GM19397 (cell line): ENCODE data around the gene TAF11L5.
"Not testable (repeated sequence)": the region's sequence is repeated elsewhere in the genome, so short reads cannot be mapped to it uniquely, and the experiment has no call there.

Experiments
- ATAC-seq: cut with Tn5 transposase; IDR thresholded peaks from one replicate; pipeline ENCODE4 v1.9.1; 2021; ENCODE audit warnings: mild to moderate bottlenecking, moderate library complexity; ENCODE audit not compliant: unreplicated experiment

TAF11L5 gene

GRCh38 chr5:17524935-17525334 lies at the start of gene TAF11L5:
TAF11L5 (plus strand) TSS chr5:17525235.
- ATAC-seq, result not testable (repeated sequence)

DNA sequence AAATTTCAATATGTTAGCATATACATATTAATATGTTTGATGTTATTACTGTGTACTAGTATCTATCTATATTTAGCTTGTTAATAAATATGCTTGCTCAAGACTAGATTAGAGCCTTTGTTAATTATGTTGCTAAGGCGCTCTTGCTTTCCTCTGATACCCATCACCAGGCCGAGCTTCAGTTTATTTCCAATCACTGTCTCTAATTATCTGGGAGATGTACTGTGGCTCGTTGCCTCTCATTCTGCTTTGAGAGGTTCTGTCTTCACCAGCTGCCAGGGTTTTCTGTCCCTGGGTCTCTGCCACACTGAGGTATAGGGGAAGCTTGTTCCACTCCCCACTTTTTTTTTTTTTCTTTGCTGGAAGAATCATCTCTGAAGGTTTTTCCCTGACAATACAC lies 48.0 kb upstream of the TAF11L5 start:
- no peak for ATAC-seq

DNA sequence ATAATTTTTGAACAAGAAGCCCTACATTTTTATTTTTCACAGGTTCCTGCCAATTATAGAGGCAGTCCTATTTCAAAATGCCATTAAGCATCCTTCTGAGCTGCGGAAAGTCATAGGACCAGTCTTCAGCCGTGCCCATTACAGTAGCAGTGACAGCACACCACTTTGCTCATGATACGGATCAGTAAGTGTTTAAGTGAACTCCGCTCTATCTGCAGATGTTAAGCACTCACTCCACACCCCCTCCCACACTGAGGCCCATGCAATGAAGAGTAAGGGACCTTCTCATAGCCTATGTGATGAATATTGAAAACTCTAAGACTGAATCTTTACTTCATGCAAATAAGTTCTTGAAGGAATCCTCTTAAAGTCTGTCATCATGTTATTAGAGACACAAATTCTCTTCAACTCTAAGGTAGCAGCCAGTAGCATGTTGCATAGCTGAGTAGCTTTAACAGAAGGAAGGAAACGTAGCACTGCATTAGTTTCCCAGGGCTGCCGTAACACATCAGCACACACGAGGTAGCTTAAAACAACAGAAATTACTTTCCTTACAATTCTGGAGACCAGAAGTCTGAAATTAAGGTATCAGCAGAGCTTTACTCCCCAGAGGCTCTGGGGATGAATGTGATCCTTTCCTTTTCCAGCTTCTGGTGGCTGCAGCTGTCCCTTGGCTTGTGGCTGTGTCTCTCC lies 47.3 kb upstream of the TAF11L5 start:
- ATAC-seq, result no peak

- no peak for ATAC-seq
These were observed 43.7 kb upstream of the TAF11L5 start for GRCh38 chr5:17481378-17481777.

DNA sequence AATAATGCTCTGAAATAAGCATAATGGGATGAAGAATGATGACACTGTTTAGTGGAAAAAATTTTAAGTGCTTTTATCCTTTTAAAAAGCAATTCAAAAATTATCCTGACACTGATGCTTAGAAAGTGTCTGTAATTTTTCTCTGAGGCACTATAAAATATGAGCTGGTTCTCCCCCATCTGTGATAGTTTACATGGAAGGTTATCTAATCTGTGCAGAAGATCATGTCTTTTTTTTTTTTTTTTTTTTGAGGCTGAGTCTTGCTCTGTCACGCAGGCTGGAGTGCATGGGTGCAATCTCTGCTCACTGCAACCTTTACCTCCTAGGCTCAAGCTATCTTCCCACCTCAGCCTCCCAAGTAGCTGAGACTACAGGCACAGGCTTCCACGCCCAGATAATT lies 42.2 kb upstream of the TAF11L5 start:
- ATAC-seq, result no peak

DNA sequence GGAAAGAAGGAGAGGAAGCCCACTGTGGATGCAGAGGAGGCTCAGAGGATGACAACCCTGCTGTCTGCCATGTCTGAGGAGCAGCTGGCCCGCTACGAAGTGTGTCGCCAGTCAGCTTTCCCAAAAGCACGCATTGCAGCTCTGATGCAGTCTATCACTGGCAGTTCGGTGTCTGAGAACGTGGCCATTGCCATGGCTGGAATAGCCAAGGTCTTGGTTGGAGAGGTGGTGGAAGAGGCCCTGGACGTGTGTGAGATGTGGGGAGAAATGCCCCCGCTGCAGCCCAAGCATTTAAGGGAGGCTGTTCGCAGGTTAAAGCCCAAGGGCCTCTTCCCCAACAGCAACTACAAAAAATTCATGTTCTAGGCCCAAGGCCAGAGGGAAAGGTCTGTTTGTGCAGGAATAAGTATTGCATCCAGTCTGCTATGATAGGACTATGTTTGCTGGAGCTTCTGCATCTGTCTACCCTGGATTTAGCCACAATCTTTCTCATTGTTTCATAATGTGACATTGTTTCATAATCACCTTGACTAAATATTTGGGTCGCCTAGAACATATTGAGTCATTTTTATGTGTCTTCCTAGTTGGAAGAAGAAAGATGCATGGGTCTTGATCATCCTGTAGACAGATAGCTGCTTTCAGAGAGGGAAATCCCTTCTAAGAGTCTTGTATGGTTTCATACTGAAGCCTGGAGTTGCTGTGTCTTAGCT lies 38.4 kb upstream of the TAF11L5 start:
- not testable (repeated sequence) for ATAC-seq

DNA sequence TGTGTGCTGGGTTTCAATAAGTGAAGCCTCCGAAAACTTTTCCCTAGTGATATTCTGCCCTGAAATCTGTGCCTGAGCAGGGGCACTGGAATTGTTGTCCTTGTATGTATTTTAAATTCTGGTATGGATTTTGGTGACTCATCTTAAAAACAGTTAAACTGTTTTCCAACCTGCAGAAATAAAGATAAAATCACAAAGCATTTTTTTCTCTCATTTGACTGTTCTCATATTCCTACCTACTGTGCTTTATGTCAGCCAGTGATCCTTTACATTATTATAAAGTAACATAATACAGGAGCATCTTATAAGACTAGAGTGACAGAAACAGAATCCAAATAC lies 37.9 kb upstream of the TAF11L5 start:
- ATAC-seq, result no peak

- not testable (repeated sequence) for ATAC-seq
These were observed 33.8 kb upstream of the TAF11L5 start for GRCh38 chr5:17491257-17491656.

DNA sequence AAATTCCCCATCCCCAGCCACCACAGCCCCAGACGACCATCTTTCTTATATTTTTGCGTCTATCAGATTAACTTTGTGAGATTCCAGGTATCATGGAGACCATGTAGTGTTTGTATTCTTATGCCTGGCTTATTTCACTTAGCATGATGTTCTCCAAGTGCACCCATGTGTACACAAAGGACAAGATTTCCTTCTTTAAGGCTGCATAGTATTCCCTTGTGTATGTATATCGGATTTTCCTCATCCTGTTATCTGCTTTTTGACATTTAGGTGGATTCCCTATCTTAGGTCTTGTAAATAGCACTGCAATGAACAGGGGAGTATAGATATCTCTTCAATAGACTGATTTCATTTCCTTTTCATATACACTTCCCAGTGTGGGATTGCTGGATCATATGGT lies 32.3 kb upstream of the TAF11L5 start:
- no peak for ATAC-seq

DNA sequence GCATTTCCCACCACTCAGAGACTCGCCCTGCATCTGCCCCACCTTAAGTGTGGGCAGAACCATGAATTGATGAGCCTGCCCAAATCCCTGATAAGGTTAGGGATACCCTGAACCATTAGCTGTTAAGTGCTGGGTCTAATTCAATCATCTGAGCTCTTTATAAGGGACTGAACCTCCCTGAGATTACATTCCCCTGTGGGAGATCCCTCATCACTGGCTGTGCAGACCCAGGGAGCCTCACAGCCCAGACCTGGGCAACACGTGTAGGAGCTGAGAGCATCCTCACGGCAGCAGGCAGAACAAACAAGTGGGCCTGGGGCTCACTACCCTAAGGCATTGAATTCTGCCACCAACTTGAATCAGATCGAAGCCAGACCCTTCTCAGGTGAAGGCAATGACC lies 27.6 kb upstream of the TAF11L5 start:
- no peak for ATAC-seq

GRCh38 chr5:17497931-17498330 lies 27.1 kb upstream of the TAF11L5 start, which contains the start of gene TAF11L2:
TAF11L2 (plus strand) TSS chr5:17498231.
- not testable (repeated sequence) for ATAC-seq

DNA sequence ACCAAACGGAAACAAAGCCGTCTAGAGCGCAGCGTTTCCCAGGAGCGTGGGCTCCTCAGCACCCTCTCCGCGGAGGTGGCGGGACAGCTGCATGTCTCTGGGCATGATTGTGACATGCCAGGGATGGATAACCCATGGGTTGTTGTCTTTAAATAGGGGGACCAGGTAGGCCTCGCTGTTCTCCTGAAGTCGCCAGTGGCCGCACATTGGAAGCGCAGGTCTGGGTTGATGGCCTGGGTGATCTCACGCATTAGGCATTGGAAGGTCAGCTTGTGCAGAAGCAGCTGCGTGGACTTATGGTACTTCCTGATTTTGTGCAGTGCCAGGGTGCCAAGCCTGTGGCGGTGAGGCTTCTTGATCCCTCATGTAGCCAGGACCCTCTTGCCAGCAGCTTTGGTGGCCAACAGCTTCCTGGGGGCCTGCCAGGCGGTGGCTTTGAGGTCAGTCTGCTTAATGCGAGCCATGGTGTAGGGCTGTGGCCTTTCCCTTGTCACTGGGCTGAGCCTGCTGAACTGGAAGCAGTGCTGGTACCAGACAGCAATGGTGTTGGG lies 13.2 kb upstream of the TAF11L5 start:
- ATAC-seq, result no peak

- ATAC-seq, result not testable (repeated sequence)
These were observed 7.5 kb upstream of the TAF11L5 start for GRCh38 chr5:17517526-17517925.

DNA sequence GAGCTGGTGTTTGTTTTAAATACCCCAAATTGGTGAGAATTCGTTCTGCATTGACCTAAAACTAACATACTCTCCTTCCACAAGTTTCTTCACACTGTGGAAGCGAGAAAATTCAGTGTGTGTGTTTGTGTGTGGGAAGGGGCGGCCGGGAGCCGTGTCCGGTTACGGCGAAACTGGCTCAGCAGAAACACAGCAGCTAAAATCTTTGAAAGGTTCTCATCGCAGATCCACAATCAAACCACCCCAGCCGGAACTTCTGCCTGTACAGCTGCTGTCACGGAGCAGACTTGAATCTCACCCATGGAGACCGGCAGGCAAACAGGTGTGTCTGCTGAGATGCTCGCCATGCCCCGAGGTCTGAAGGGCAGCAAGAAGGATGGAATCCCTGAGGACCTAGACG lies 7.0 kb upstream of the TAF11L5 start, which contains the start of gene TAF11L3:
Gene TAF11L3, plus strand, starts transcription at position 301 of the 400 bp plus-strand sequence.
- ATAC-seq, result not testable (repeated sequence)

- ATAC-seq, result not testable (repeated sequence)
These were observed 5.5 kb upstream of the TAF11L5 start for GRCh38 chr5:17519508-17519907.

DNA sequence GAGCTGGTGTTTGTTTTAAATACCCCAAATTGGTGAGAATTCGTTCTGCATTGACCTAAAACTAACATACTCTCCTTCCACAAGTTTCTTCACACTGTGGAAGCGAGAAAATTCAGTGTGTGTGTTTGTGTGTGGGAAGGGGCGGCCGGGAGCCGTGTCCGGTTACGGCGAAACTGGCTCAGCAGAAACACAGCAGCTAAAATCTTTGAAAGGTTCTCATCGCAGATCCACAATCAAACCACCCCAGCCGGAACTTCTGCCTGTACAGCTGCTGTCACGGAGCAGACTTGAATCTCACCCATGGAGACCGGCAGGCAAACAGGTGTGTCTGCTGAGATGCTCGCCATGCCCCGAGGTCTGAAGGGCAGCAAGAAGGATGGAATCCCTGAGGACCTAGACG lies 3.5 kb upstream of the TAF11L5 start, which contains the start of gene TAF11L4:
Gene TAF11L4, plus strand, starts transcription at position 301 of the 400 bp plus-strand sequence.
- ATAC-seq, result not testable (repeated sequence)

- not testable (repeated sequence) for ATAC-seq
These were observed 1.5 kb downstream of the TAF11L5 start for GRCh38 chr5:17526504-17526903.

DNA sequence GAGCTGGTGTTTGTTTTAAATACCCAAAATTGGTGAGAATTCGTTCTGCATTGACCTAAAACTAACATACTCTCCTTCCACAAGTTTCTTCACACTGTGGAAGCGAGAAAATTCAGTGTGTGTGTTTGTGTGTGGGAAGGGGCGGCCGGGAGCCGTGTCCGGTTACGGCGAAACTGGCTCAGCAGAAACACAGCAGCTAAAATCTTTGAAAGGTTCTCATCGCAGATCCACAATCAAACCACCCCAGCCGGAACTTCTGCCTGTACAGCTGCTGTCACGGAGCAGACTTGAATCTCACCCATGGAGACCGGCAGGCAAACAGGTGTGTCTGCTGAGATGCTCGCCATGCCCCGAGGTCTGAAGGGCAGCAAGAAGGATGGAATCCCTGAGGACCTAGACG lies 3.3 kb downstream of the TAF11L5 start, which contains the start of gene TAF11L6:
Gene TAF11L6, plus strand, starts transcription at position 301 of the 400 bp plus-strand sequence.
- ATAC-seq, result not testable (repeated sequence)
